Neural crest cell (in vitro differentiated cells): Measurements from ENCODE around the gene DYNLT2B. TPM values are rescaled to one million over a fixed set of nuclear protein-coding genes. Genes with fewer than 3 reads are reported as not detected.

ENCODE experiments used
- DNase-seq: peaks from one replicate; pipeline ENCODE4 v3.0.0; 2021; ENCODE audit warnings: low read depth, mixed read lengths, low spot score
- H3K27ac Mint-ChIP-seq: one replicate; pipeline ENCODE4 v1.8.0; 2021; ENCODE audit warnings: mild to moderate bottlenecking, mixed read lengths; ENCODE audit not compliant: unreplicated experiment
- H3K27me3 Mint-ChIP-seq: 2 replicates; pipeline ENCODE4 v1.8.0; 2021; ENCODE audit warnings: low read depth, mild to moderate bottlenecking, mixed read lengths
- H3K36me3 Mint-ChIP-seq: 2 replicates; pipeline ENCODE4 v1.8.0; 2021; ENCODE audit warnings: low read depth, mild to moderate bottlenecking, mixed read lengths
- H3K4me1 Mint-ChIP-seq: 2 replicates; pipeline ENCODE4 v1.8.0; 2021; ENCODE audit warnings: mixed read lengths
- H3K4me3 Mint-ChIP-seq: one replicate; pipeline ENCODE4 v1.8.0; 2021; ENCODE audit warnings: mild to moderate bottlenecking, mixed read lengths
- H3K9me3 Mint-ChIP-seq: 2 replicates; pipeline ENCODE4 v1.8.0; 2021; ENCODE audit warnings: mixed read lengths
- total RNA-seq: library from RNA; stranded (reverse); gene quantifications from 2 replicates; pipeline ENCODE4 v1.2.1, GENCODE V29; 2021
- TF ChIP-seq, protein P1 (sequence below): fragments of 200-600 bp; sonication (generic); conservative IDR thresholded peaks from 2 replicates; pipeline ENCODE4 v1.5.0; 2021; ENCODE audit warnings: antibody characterized with exemption, mild to moderate bottlenecking

Gene DYNLT2B
- total RNA-seq, 1 donor from 2014 or later, result 44.1 TPM

DNA sequence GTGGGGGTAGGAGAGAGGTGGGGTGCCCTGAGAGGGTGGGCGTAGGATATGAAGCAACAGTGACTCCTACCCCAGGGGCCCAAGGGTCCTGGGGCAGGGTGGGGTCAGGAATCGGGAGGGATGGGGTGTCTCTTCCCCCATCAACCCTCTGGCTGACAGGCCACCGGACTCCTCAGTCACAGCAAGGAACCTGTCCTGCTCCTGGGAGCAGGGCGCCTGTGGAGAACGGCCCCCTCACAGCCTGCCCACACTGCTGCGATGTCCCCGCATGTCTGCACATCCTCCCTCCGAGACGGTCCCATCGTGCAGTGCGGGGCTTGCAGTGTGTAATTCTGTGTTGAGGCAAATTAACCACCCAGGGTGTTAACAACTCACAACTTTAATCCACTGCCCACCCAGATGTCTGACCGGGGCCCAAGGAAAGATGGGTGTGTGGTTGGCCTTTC lies 17.5 kb upstream of the DYNLT2B start:
- no peak overlapping the region for H3K4me3 Mint-ChIP-seq
- no peaks in the 10 kb centered on the region for H3K36me3 Mint-ChIP-seq

DNA sequence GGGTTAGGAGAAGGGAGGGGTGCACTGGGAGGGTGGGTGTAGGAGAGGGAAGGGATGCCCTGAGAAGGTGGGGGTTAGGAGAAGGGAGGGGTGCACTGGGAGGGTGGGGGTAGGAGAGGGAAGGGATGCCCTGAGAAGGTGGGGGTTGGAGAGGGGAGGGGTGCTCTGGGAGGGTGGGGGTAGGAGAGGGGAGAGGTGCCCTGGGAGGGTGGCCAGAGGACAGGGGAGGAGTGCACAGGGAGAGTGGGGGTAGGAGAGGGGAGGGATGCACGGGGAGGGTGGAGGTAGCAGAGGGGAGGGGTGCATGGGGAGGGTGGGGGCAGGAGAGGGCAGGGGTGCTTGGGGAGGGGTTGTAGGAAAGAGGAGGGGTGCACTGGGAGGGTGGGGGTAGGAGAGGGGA lies 16.9 kb upstream of the DYNLT2B start:
- H3K27me3 Mint-ChIP-seq, result no peaks in the 10 kb centered on the region
- H3K4me3 Mint-ChIP-seq, result no peak overlapping the region
- H3K4me1 Mint-ChIP-seq, result no peaks in the 10 kb centered on the region
- H3K27ac Mint-ChIP-seq, result no peak overlapping the region
- no peaks in the 10 kb centered on the region for H3K9me3 Mint-ChIP-seq
- H3K36me3 Mint-ChIP-seq, result no peaks in the 10 kb centered on the region
- TF ChIP-seq, protein P1, sequence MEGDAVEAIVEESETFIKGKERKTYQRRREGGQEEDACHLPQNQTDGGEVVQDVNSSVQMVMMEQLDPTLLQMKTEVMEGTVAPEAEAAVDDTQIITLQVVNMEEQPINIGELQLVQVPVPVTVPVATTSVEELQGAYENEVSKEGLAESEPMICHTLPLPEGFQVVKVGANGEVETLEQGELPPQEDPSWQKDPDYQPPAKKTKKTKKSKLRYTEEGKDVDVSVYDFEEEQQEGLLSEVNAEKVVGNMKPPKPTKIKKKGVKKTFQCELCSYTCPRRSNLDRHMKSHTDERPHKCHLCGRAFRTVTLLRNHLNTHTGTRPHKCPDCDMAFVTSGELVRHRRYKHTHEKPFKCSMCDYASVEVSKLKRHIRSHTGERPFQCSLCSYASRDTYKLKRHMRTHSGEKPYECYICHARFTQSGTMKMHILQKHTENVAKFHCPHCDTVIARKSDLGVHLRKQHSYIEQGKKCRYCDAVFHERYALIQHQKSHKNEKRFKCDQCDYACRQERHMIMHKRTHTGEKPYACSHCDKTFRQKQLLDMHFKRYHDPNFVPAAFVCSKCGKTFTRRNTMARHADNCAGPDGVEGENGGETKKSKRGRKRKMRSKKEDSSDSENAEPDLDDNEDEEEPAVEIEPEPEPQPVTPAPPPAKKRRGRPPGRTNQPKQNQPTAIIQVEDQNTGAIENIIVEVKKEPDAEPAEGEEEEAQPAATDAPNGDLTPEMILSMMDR, result no peak
- DNase-seq, result no peak

More for the DNA sequence above, 17.5 kb upstream of the DYNLT2B start:
- Mint-ChIP-seq H3K4me1 (no peaks in the 10 kb centered on the region), H3K27me3 (no peaks in the 10 kb centered on the region), H3K27ac (no peak overlapping the region), H3K9me3 (no peaks in the 10 kb centered on the region)
- TF ChIP-seq, protein P1, result no peak
- DNase-seq, result no peak

DNA sequence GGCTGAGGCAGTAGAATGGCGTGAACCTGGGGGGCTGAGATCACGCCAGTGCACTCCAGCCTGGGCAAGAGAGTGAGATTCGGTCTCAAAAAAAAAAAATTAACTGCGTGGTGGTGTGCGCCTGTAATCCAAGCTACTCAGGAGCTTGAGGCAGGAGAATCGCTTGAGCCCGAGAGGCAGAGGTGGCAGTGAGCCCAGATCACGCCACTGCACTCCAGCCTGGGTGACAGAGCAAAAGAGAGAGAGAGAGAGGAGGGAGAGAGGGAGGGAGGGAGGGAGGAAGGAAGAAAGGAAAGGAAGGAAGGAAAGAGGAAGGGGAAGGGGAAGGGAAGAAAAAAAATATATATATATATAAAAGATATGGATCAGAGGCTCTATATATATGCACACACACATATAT lies 14.1 kb upstream of the DYNLT2B start:
- H3K27me3 Mint-ChIP-seq, result no peaks in the 10 kb centered on the region
- TF ChIP-seq, protein P1, result no peak
- H3K9me3 Mint-ChIP-seq, result no peaks in the 10 kb centered on the region
- H3K27ac Mint-ChIP-seq, result no peak overlapping the region
- no peak for DNase-seq
- H3K36me3 Mint-ChIP-seq, result no peaks in the 10 kb centered on the region
- H3K4me1 Mint-ChIP-seq, result no peaks in the 10 kb centered on the region
- H3K4me3 Mint-ChIP-seq, result no peak overlapping the region

DNA sequence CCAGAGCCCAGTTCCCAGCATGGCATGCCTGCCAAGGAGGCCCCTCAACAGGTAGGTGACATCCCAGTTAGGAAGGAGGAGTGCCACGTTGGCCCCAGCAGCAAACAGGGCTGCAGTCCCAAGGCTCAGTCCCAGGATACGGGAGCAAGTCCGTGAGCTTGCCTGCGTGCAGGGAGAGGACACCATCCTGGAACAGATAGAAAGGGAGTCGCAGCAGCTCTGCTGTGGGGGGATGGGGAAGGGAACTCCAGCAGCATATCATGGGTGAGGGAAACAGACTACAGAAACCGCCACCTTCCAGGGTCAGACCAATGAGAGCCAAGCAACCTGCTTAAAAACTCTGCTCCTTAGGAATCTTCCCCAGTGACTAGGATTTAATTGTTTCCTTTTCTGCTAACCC lies 9.4 kb upstream of the DYNLT2B start:
- no peak overlapping the region for H3K27ac Mint-ChIP-seq

DNA sequence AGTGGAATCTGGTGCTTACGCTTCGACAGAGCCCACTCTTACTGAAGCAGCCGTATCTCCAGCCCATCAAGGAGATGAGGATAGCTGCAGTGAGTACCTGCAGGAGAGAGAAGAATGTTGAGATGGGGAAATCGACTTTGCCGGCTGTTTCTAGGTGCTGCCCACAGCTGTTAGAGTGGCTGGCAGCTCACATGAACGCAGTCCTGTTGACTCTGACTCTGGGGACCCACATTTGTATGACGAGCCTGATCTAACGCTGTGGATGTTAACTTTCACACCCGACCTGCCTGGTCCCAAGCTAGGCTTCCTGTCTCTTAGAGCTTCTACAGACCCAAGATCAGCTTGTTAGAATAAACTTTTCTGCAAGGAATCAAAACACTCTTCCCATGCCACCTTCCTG lies 8.9 kb upstream of the DYNLT2B start:
- TF ChIP-seq, protein P1, result no peak
- no peak overlapping the region for H3K27ac Mint-ChIP-seq
- H3K9me3 Mint-ChIP-seq, result no peaks in the 10 kb centered on the region
- H3K27me3 Mint-ChIP-seq, result no peaks in the 10 kb centered on the region
- no peaks in the 10 kb centered on the region for H3K36me3 Mint-ChIP-seq
- no peak for DNase-seq
- H3K4me3 Mint-ChIP-seq, result no peak overlapping the region
- H3K4me1 Mint-ChIP-seq, result no peaks in the 10 kb centered on the region

More for the DNA sequence above, 9.4 kb upstream of the DYNLT2B start:
- no peaks in the 10 kb centered on the region for H3K27me3 Mint-ChIP-seq
- no peaks in the 10 kb centered on the region for H3K4me1 Mint-ChIP-seq
- H3K36me3 Mint-ChIP-seq, result no peaks in the 10 kb centered on the region
- H3K4me3 Mint-ChIP-seq, result no peak overlapping the region
- H3K9me3 Mint-ChIP-seq, result no peaks in the 10 kb centered on the region
- TF ChIP-seq, protein P1, result no peak
- no peak for DNase-seq

DNA sequence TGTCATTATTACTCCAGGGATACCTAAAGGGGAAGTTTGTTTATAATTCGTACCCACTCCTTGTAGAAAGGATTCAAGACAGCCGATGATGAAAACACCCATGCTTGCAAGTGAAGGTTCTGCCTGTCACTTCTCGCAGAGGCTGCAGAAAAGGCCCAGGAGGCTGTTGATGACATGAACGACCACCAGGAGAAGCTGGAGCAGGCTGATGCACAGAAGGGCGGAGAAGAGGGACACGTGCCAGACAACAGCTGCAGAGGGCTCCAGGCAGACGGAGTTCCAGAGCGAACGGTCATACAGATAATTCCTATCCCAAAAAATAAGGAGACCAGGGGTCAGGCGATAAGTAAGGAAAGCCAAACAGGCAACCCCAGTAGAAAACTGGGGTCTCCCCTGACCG lies 5.7 kb upstream of the DYNLT2B start:
- Mint-ChIP-seq H3K4me3 (no peak overlapping the region), H3K27ac (no peak overlapping the region), H3K9me3 (no peaks in the 10 kb centered on the region), H3K27me3 (no peaks in the 10 kb centered on the region), H3K4me1 (no peaks in the 10 kb centered on the region), H3K36me3 (no peaks in the 10 kb centered on the region)
- TF ChIP-seq, protein P1, result peak; percentile 39
- peak; percentile 29 for DNase-seq
